GM12892 (cell line): Measurements from ENCODE around the gene CENPV.

Source experiments
- POLR2A ChIP-seq: IDR thresholded peaks from 2 replicates; pipeline ENCODE4 v1.6.1; 2011; ENCODE audit warnings: low read depth, low read length, control low read depth
- POLR2AphosphoS5 ChIP-seq: IDR thresholded peaks from 2 replicates; pipeline ENCODE4 v1.6.1; 2011; ENCODE audit warnings: low read depth, low read length, control low read depth
- TAF1 ChIP-seq: IDR thresholded peaks from 2 replicates; pipeline ENCODE4 v1.6.1; 2011; ENCODE audit warnings: low read depth, mild to moderate bottlenecking, control low read depth, low read length, borderline replicate concordance

DNA sequence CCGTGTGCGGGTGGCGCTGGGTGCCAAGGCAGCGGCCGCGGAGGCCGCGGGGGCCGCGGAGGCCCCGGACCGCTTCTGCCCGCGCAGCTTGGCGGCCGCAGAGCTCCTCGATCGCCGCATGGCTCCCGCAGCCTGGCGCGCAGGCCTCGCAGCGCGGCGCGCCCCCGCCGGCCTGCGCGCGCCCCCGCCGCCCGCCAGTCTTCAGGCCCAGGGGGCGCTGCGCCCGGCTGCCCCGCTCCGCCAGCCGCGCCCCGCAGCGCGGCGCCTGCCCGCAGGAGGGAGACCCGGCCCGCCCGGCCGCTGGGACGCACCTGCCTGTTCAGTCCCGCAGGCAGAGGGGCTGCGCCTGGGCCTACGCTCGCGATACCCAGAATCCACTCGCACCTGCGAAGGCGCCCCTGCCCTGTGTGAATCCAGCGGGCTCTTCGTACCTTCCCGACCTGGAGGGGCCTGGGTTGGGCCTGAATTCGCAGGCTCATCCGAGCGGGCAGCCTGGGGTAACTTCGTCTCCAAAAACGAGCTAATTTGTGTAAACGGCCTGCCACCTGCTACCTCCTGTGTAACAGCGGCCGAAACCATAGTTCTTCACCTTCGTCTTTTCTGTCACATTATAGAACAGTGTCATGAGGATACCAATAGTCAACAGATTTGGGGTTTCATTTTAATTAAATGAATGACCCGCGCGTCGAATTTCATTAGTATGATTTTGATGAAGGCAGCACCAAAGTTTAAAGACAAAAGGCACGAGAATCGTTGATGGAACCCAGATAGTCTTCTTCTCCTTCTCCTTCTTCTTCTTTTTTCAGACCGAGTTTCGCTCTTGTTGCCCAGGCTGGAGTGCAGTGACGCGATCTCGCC is at the start of gene CENPV:
- TF ChIP-seq POLR2AphosphoS5: 0 out of 2 replicates have a peak, but pooled peaks have one; percentile 26
- TF ChIP-seq POLR2A: peak; percentile 78
- TF ChIP-seq TAF1: peak; percentile 53; the same call in 1 of the 2 replicates
